Uterus (tissue), 2 donors: ENCODE measurements around the gene TRIM74.
"Not testable (repeated sequence)": the region's sequence is repeated elsewhere in the genome, so short reads cannot be mapped to it uniquely, and the experiment has no call there.

Experiments
- POLR2A ChIP-seq, 2 donors: fragments of 450-650 bp; IDR thresholded peaks; one replicate each; pipeline ENCODE4 v1.6.1; 2016; ENCODE audit warnings: antibody characterized with exemption in 2 of 2, mild to moderate bottlenecking in 1 of 2, moderate library complexity in 1 of 2
- TF ChIP-seq, protein P1 (sequence below), 4 experiments: fragments of 200-600 bp in 2 of 4; fragments of 450-650 bp in 2 of 4; sonication (generic) in 2 of 4; IDR thresholded peaks; one replicate each; pipeline ENCODE4 v1.5.1; 2016 to 2019; ENCODE audit warnings: antibody characterized with exemption in 4 of 4, mild to moderate bottlenecking in 2 of 4, moderate library complexity in 1 of 4

DNA sequence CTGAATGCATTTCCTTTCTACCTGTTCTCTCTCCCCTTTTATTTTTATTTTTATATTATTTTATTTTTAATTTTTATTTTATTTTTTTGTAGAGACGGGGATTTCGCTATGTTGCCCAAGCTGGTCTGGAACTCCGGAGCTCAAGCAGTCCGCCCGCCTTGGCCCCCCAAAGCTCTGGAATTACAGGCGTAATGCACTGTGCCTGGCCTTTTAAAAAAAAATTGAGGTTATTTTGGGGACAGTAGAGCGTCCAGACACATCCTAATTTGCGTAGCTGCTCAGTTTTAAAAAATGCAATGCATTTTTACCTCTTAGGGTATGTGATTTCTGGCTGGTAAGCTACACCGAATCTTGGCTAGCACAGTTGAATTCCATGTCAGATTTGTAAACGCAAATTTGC, 37.2 kb upstream of the TRIM74 start:
- TF ChIP-seq, protein P1, sequence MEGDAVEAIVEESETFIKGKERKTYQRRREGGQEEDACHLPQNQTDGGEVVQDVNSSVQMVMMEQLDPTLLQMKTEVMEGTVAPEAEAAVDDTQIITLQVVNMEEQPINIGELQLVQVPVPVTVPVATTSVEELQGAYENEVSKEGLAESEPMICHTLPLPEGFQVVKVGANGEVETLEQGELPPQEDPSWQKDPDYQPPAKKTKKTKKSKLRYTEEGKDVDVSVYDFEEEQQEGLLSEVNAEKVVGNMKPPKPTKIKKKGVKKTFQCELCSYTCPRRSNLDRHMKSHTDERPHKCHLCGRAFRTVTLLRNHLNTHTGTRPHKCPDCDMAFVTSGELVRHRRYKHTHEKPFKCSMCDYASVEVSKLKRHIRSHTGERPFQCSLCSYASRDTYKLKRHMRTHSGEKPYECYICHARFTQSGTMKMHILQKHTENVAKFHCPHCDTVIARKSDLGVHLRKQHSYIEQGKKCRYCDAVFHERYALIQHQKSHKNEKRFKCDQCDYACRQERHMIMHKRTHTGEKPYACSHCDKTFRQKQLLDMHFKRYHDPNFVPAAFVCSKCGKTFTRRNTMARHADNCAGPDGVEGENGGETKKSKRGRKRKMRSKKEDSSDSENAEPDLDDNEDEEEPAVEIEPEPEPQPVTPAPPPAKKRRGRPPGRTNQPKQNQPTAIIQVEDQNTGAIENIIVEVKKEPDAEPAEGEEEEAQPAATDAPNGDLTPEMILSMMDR (IDR thresholded peaks at IDR 0.05), result not testable (repeated sequence)
- not testable (repeated sequence) for TF ChIP-seq POLR2A (IDR thresholded peaks at IDR 0.05)
